SU-DHL-6 (cell line): ENCODE results near the gene SACS.

ENCODE experiments used
- H2AFZ ChIP-seq: fragments of 200-600 bp; sonication (generic); 2 replicates; pipeline ENCODE4 v1.6.1; 2014; ENCODE audit warnings: low read depth, mild to moderate bottlenecking, moderate library complexity, mixed read lengths, antibody characterized with exemption, low read length; ENCODE audit not compliant: severe bottlenecking
- H3F3A ChIP-seq: fragments of 200-600 bp; shearing (Covaris generic); 2 replicates; pipeline ENCODE4 v1.6.0; 2016; ENCODE audit warnings: antibody characterized with exemption, mild to moderate bottlenecking; ENCODE audit not compliant: insufficient read depth
- H3K27ac ChIP-seq: fragments of 200-600 bp; sonication (generic); 2 replicates; pipeline ENCODE4 v1.5.1; 2016; ENCODE audit warnings: low read depth, mild to moderate bottlenecking, low read length, moderate library complexity, mixed read lengths
- H3K27me3 ChIP-seq: fragments of 200-600 bp; sonication (generic), shearing (Covaris generic); 2 replicates; pipeline ENCODE4 v1.6.0; 2014; ENCODE audit warnings: mild to moderate bottlenecking, low read length
- H3K36me3 ChIP-seq: fragments of 200-600 bp; sonication (generic); 2 replicates; pipeline ENCODE4 v1.6.1; 2014; ENCODE audit warnings: mild to moderate bottlenecking, low read length, mixed read lengths
- H3K4me2 ChIP-seq: fragments of 300-600, 200-600 bp; shearing (Covaris generic), sonication (generic); 2 replicates; pipeline ENCODE4 v1.6.0; 2014; ENCODE audit warnings: low read length, low read depth, mild to moderate bottlenecking; ENCODE audit not compliant: poor library complexity, severe bottlenecking
- H3K4me3 ChIP-seq: fragments of 200-600 bp; sonication (generic); 2 replicates; pipeline ENCODE4 v1.5.1; 2014; ENCODE audit warnings: antibody characterized with exemption, low read length, mild to moderate bottlenecking, mixed read lengths; ENCODE audit not compliant: insufficient read depth, poor library complexity, severe bottlenecking
- H3K79me2 ChIP-seq: fragments of 200-600 bp; sonication (generic); 2 replicates; pipeline ENCODE4 v1.6.1; 2014; ENCODE audit warnings: mild to moderate bottlenecking, low read length, moderate library complexity; ENCODE audit not compliant: insufficient read depth
- H3K9ac ChIP-seq: fragments of 200-600 bp; sonication (generic); 2 replicates; pipeline ENCODE4 v1.7.0; 2014; ENCODE audit warnings: mild to moderate bottlenecking, low read length
- H3K9me2 ChIP-seq: fragments of 200-600 bp; sonication (generic); replicated peaks from 2 replicates; pipeline ENCODE4 v1.6.1; 2014; ENCODE audit warnings: low read length; ENCODE audit not compliant: insufficient read depth
- H3K9me3 ChIP-seq: fragments of 200-600 bp; sonication (generic); 2 replicates; pipeline ENCODE4 v1.6.1; 2014; ENCODE audit warnings: low read length, mixed read lengths; ENCODE audit not compliant: insufficient read depth
- H4K20me1 ChIP-seq: fragments of 200-600 bp; sonication (generic); 2 replicates; pipeline ENCODE4 v1.6.1; 2014; ENCODE audit warnings: low read depth, mild to moderate bottlenecking, antibody characterized with exemption, low read length, moderate library complexity, mixed read lengths
- CTCF ChIP-seq: fragments of 200-600 bp; sonication (generic); IDR thresholded peaks from one replicate; pipeline ENCODE4 v1.5.1; 2017; ENCODE audit warnings: antibody characterized with exemption, mild to moderate bottlenecking, low read length, moderate library complexity; ENCODE audit not compliant: insufficient read depth, poor library complexity, severe bottlenecking
- EZH2phosphoT487 ChIP-seq: fragments of 200-600 bp; sonication (generic), shearing (Covaris generic); conservative IDR thresholded peaks from 2 replicates; pipeline ENCODE4 v1.6.1; 2018; ENCODE audit warnings: mild to moderate bottlenecking, antibody characterized with exemption, low read length, moderate library complexity, mixed read lengths

SACS gene

GRCh38 chr13:23469951-23470421, 36.5 kb upstream of the SACS start:
- Histone ChIP-seq H3K4me2 (no peak overlapping the region), H3K9me2 (no peaks in the 10 kb centered on the region), H4K20me1 (no peaks in the 10 kb centered on the region), H3K79me2 (no peaks in the 10 kb centered on the region), H2AFZ (no peak overlapping the region), H3K27me3 (no peaks in the 10 kb centered on the region), H3K9me3 (no peaks in the 10 kb centered on the region), H3F3A (no peaks in the 10 kb centered on the region), H3K36me3 (no peaks in the 10 kb centered on the region), H3K9ac (no peak overlapping the region), H3K4me3 (no peak overlapping the region), H3K27ac (no peak overlapping the region)
- TF ChIP-seq EZH2phosphoT487: no peak
- TF ChIP-seq CTCF: no peak

GRCh38 chr13:23468811-23469210, 35.3 kb upstream of the SACS start:
- no peak overlapping the region for H3K27ac ChIP-seq
- no peaks in the 10 kb centered on the region for H3K79me2 ChIP-seq
- H3K4me2 ChIP-seq: no peak overlapping the region
- H2AFZ ChIP-seq: no peak overlapping the region
- H4K20me1 ChIP-seq: no peaks in the 10 kb centered on the region
- no peaks in the 10 kb centered on the region for H3F3A ChIP-seq
- no peaks in the 10 kb centered on the region for H3K27me3 ChIP-seq
- no peak overlapping the region for H3K9ac ChIP-seq
- H3K4me3 ChIP-seq: no peak overlapping the region
- H3K9me3 ChIP-seq: no peaks in the 10 kb centered on the region
- TF ChIP-seq EZH2phosphoT487: no peak
- TF ChIP-seq CTCF: no peak
- no peaks in the 10 kb centered on the region for H3K9me2 ChIP-seq
- no peaks in the 10 kb centered on the region for H3K36me3 ChIP-seq

GRCh38 chr13:23467932-23468278, 34.4 kb upstream of the SACS start:
- no peaks in the 10 kb centered on the region for H4K20me1 ChIP-seq
- TF ChIP-seq CTCF (no peak), EZH2phosphoT487 (no peak)
- no peak overlapping the region for H3K9ac ChIP-seq
- H3K27ac ChIP-seq: no peak overlapping the region
- no peak overlapping the region for H3K4me2 ChIP-seq
- no peaks in the 10 kb centered on the region for H3K9me2 ChIP-seq
- no peaks in the 10 kb centered on the region for H3K79me2 ChIP-seq
- H2AFZ ChIP-seq: no peak overlapping the region
- H3K27me3 ChIP-seq: no peaks in the 10 kb centered on the region
- H3K36me3 ChIP-seq: no peaks in the 10 kb centered on the region
- no peaks in the 10 kb centered on the region for H3F3A ChIP-seq
- no peaks in the 10 kb centered on the region for H3K9me3 ChIP-seq
- H3K4me3 ChIP-seq: no peak overlapping the region
